Adipocyte (in vitro differentiated cells): Measurements from ENCODE around the gene MBL2.

Source experiments
- DNase-seq: peaks from one replicate; pipeline ENCODE4 v3.0.0-alpha.2; 2015; ENCODE audit warnings: low read depth
- H3K27me3 ChIP-seq: replicated peaks from 2 replicates; pipeline ENCODE4 v1.7.0; 2013; ENCODE audit warnings: mild to moderate bottlenecking, low read length, moderate library complexity; ENCODE audit not compliant: control insufficient read depth, insufficient read depth
- H3K36me3 ChIP-seq: 2 replicates; pipeline ENCODE4 v1.7.0; 2013; ENCODE audit warnings: low read length, mild to moderate bottlenecking, moderate library complexity; ENCODE audit not compliant: control insufficient read depth, insufficient read depth, severe bottlenecking
- H3K4me1 ChIP-seq: 2 replicates; pipeline ENCODE4 v1.7.0; 2013; ENCODE audit warnings: mild to moderate bottlenecking, low read length, moderate library complexity; ENCODE audit not compliant: control insufficient read depth, insufficient read depth
- H3K4me3 ChIP-seq: 2 replicates; pipeline ENCODE4 v1.7.0; 2013; ENCODE audit warnings: mild to moderate bottlenecking, low read length, moderate library complexity
- H3K9ac ChIP-seq: 2 replicates; pipeline ENCODE4 v1.7.0; 2013; ENCODE audit warnings: mild to moderate bottlenecking, low read length, moderate library complexity
- H3K9me3 ChIP-seq: 2 replicates; pipeline ENCODE4 v1.7.0; 2013; ENCODE audit warnings: mild to moderate bottlenecking, low read length, moderate library complexity; ENCODE audit not compliant: control insufficient read depth

MBL2 gene

DNA sequence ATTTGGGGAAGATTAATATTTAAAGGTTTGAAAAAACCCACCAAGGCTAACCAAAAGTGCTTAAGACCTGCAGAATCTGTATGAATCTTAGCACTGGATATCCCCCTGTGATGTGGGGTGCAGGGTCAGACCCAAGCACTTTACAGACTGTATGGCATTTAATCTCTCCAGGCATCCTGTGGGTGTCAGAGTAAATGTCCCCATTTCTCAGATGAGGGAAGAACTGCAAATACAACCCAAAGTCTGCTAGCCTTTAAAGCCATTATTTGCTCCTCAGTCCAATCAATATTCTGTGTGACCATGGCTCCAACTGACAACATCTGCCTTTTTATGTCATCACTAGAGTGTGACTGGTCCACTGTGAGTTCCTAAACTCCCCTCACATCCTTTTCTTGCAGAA is 10.0 kb upstream of the MBL2 start:
- Histone ChIP-seq H3K9ac (no peak overlapping the region), H3K4me3 (no peak overlapping the region), H3K4me1 (no peaks in the 10 kb centered on the region), H3K9me3 (peaks cover 10% of the 10 kb centered on the region), H3K36me3 (no peaks in the 10 kb centered on the region), H3K27me3 (peaks cover 46% of the 10 kb centered on the region)
- no peak for DNase-seq

DNA sequence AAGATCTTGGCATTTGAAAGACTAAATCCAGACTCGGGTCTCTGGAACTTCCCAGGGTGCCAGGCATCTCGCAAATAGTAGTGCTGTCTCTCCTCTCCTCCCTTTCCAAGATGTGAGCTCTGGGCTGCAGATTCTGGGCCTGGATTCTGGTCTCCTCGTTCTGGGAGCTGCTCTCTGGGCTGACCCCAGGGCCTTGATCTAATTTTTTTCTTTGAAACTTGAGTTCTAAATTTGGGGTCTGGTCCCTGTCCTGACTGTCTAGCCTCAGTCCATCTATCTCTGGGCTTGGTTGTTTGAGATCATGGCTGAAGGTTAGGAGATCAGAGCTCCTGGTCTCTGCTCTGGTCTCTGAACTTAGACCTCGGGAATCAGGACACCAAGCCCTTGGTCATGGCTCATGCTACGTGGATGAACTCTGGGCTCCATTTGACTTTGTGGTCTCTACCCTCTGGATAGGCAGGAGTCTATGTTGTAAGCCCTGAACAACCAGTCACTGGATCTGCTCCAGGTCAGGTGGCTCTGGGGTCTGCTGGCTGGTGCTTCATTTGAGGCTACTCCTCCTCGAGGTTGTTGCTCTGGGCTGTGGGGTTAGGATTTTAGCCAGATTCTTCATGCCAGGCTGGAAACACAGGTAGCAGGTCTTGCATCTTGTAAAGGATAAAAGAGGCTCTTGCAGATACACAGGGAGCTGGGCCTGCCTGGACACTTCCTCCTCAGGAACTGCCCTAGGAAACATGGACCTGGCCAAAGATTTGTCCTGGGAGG is 8.0 kb upstream of the MBL2 start:
- Histone ChIP-seq H3K36me3 (no peaks in the 10 kb centered on the region), H3K9me3 (peaks cover 10% of the 10 kb centered on the region), H3K9ac (no peak overlapping the region), H3K4me1 (no peaks in the 10 kb centered on the region), H3K4me3 (no peak overlapping the region), H3K27me3 (peaks cover 46% of the 10 kb centered on the region)
- no peak for DNase-seq

DNA sequence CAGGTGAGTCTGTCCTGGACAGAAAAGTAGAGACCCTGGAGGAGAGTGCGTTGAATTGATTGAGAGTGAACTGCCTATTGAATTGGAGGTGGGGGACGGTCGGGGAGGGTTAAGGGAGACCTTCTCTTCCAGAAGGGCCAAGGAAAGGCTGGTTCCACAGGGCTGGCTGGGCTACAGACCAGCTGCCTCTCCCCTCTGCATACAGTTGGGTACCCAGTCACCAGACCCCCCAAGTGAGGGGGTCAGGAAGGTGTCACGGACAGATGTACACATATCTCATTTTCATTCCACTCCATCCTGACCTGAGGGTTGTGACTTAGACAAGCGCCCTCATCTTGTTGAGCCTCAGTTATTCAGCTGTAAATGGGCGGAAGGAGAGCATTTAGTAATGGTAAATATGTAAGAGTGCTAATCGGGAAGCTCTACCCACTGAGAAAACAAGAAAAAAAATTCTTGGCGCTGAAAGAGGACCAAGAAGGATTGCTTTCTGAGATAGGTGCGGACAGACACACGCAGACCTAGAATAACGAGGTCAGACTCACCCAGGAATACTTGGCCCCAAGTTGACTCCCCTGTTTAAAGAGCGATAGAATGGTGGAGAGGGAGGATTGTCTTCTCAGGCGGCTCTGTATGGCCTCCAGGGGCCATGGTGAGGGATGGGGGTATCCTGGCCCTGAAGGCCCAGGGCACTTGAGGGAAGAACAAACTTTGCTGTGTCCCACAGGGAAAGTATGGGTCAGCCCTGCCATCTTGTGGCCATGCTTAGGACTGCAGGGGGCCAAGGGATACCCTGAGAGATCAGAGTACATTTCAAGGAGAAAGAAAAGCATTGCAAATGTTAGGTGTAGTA is 7.2 kb upstream of the MBL2 start:
- no peak overlapping the region for H3K9ac ChIP-seq
- no peak overlapping the region for H3K4me3 ChIP-seq
- peaks cover 8% of the 10 kb centered on the region for H3K9me3 ChIP-seq
- DNase-seq = peak; percentile 86
- H3K4me1 ChIP-seq = no peaks in the 10 kb centered on the region
- peaks cover 41% of the 10 kb centered on the region for H3K27me3 ChIP-seq
- no peaks in the 10 kb centered on the region for H3K36me3 ChIP-seq

- peak overlapping the region; percentile 54 for H3K4me3 ChIP-seq
These were observed 6.2 kb upstream of the MBL2 start for GRCh38 chr10:52778511-52779392.

DNA sequence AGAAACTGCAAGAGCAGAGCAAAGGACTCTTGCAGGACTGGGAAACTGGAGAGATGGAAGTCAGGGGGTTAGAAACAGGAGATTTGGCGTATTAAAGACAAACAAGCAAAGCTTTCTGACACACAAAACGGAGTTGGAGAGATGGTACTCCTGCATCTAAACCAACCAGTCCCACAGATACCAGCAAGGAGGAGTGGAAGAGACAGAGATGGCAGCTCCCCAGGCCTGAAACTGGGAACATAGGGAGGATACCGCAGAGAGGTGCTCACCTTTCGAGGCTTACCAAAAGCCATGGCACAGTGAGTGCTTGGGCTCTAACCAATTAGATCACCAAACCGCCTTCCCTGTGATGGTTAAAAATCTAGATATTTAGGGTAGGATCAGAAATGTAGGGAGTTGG is 4.8 kb upstream of the MBL2 start:
- H3K27me3 ChIP-seq = peaks cover 25% of the 10 kb centered on the region
- H3K9ac ChIP-seq = no peak overlapping the region
- H3K4me3 ChIP-seq = no peak overlapping the region
- DNase-seq = no peak
- no peaks in the 10 kb centered on the region for H3K9me3 ChIP-seq
- no peaks in the 10 kb centered on the region for H3K36me3 ChIP-seq
- peaks cover under 1% of the 10 kb centered on the region for H3K4me1 ChIP-seq

More at GRCh38 chr10:52778511-52779392, 6.2 kb upstream of the MBL2 start:
- H3K4me1 ChIP-seq = no peaks in the 10 kb centered on the region
- no peaks in the 10 kb centered on the region for H3K9me3 ChIP-seq
- peaks cover 31% of the 10 kb centered on the region for H3K27me3 ChIP-seq
- H3K9ac ChIP-seq = peak overlapping the region; percentile 9
- no peaks in the 10 kb centered on the region for H3K36me3 ChIP-seq
- peak; percentile 82 for DNase-seq

DNA sequence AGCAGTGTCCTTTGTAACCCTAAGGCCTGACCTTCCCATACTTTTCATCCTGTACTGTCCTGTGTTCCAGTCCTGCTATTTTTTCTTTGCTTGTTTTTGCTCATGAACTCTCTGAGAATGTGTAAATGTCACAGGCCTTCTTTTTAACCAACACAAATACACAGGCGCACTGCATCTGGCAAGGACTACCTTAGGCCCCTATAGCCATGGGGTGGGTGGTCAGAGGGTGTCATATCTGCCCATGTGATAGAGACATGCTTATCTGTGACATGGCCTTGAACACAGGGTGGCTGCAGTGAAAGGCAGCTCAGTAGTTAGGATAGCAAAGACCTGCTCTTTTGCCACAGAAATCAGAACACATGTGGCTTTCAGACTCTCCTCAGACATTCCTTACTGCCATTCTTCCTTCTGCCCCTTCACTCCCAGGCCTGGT is 3.9 kb upstream of the MBL2 start:
- Histone ChIP-seq H3K36me3 (no peaks in the 10 kb centered on the region), H3K27me3 (peaks cover 25% of the 10 kb centered on the region), H3K4me1 (peaks cover 10% of the 10 kb centered on the region), H3K9me3 (no peaks in the 10 kb centered on the region), H3K4me3 (no peak overlapping the region), H3K9ac (no peak overlapping the region)
- no peak for DNase-seq

DNA sequence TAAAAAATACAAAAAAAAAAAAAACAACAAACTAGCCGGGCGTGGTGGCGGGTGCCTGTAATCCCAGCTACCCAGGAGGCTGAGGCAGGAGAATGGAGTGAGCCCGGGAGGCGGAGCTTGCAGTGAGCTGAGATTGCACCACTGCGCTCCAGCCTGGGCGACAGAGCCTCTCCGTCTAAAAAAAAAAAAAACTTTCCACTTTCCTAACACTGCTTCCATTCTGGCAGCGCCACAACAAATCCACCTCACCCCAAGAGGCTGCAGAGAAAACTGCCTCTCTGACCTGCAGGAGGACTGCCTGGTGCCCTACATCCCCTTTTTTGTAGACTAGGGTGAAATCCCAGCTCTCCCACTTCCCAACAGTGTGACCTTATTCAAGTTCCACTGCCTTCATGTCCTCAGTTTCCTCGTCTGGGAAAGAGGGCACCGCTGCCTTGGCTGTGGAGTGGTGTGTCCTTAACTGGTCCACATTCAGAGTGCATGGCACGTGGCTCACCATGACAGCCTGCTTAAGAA is 2.6 kb upstream of the MBL2 start:
- H3K36me3 ChIP-seq = no peaks in the 10 kb centered on the region
- H3K4me1 ChIP-seq = peaks cover 18% of the 10 kb centered on the region
- H3K9me3 ChIP-seq = no peaks in the 10 kb centered on the region
- H3K4me3 ChIP-seq = no peak overlapping the region
- H3K27me3 ChIP-seq = peaks cover 25% of the 10 kb centered on the region
- DNase-seq = no peak
- no peak overlapping the region for H3K9ac ChIP-seq

GRCh38 chr10:52774600-52775106 is 2.1 kb upstream of the MBL2 start:
- Histone ChIP-seq H3K4me1 (peaks cover 18% of the 10 kb centered on the region), H3K9me3 (no peaks in the 10 kb centered on the region), H3K9ac (no peak overlapping the region), H3K36me3 (no peaks in the 10 kb centered on the region), H3K27me3 (peaks cover 25% of the 10 kb centered on the region), H3K4me3 (no peak overlapping the region)
- no peak for DNase-seq

DNA sequence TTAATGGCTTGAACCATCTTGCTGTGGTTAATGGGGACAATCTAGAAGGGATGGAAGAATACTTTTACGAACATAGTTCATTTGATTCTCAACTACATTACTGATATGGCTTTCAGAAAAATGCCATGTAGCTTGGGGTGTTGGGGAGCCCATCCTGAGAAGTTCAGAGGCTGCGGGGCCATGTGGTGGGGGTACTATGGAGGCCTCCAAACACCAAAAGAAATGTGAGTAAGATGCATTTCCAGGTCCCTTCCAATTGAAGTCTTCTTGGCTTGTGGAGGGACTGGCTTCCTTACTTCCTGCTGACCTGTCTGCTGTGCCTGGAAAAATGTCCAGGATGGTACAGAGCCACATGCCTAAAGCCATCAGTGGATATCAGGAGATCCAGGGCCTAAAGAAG is 1.6 kb upstream of the MBL2 start:
- Histone ChIP-seq H3K9ac (no peak overlapping the region), H3K9me3 (no peaks in the 10 kb centered on the region), H3K4me1 (peaks cover 18% of the 10 kb centered on the region), H3K27me3 (peaks cover 25% of the 10 kb centered on the region), H3K4me3 (no peak overlapping the region), H3K36me3 (no peaks in the 10 kb centered on the region)
- no peak for DNase-seq

DNA sequence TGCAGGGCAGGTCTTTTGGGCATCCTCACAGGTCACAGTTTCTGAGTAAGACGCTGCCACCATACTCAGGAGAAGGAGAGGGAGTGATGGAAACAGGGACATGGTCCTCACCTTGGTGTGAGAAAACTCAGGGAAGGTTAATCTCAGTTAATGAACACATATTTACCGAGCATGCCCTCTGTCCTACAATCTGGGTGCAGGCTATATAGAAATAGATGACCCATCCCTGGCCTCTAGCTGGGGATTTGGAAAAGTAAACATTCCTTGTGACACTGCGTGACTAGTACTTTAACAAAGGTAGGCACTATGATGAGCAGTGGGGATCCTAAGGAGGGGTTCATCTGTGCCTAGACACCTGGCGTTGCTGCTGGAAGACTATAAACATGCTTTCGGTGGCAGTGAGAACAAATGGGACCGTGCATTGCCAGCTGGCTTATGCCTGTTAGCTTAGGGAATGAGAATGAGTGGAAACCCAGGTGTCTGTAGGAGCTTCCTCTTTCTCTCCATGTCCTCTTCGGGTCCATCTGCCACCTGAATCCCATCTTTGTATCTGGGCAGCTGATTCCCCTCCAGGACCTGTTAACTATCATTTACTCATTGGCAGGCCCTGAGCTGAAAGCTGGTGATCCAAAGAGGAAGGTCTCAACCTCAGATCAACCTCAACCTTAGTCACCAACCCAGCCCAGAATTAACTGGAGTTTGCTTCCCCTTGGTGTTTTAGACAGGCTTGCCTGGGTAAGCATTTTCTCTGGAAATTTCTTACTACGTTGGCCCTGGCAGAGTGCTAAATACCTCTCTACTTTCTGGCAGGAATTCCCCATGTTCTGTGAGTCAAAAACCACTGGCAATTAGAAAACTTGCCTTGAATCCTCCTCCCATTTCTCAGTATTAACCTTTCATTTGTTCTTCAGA is 794 bp downstream of the MBL2 start:
- DNase-seq = peak; percentile 30
- Histone ChIP-seq H3K4me3 (no peak overlapping the region), H3K27me3 (peaks cover 6% of the 10 kb centered on the region), H3K9me3 (no peaks in the 10 kb centered on the region), H3K36me3 (no peaks in the 10 kb centered on the region), H3K4me1 (peaks cover 18% of the 10 kb centered on the region), H3K9ac (no peak overlapping the region)
